Lower lobe of right lung (tissue), 2 donors: ENCODE results near the gene EAPP. TPM values are rescaled to one million over a fixed set of nuclear protein-coding genes. Genes with fewer than 3 reads are reported as not detected.
"Not testable (repeated sequence)": the region's sequence is repeated elsewhere in the genome, so short reads cannot be mapped to it uniquely, and the experiment has no call there.

Experiments used
- ATAC-seq, 2 donors: fragments of 200-7000 bp; cut with Tn5 transposase; one replicate each; pipeline ENCODE4 v1.9.1; 2020 to 2022; ENCODE audit warnings: mild to moderate bottlenecking in 2 of 2, moderate library complexity in 2 of 2
- DNase-seq: peaks from one replicate; pipeline ENCODE4 v3.0.0-alpha.2; 2020
- H3K27ac ChIP-seq: fragments of 200-600 bp; one replicate; pipeline ENCODE4 v1.8.0; 2022
- H3K27me3 ChIP-seq: fragments of 200-600 bp; one replicate; pipeline ENCODE4 v1.8.0; 2022; ENCODE audit warnings: low read depth
- H3K36me3 ChIP-seq: fragments of 200-600 bp; one replicate; pipeline ENCODE4 v1.8.0; 2022; ENCODE audit warnings: mild to moderate bottlenecking
- H3K4me1 ChIP-seq: fragments of 200-600 bp; one replicate; pipeline ENCODE4 v1.8.0; 2022
- H3K4me3 ChIP-seq: fragments of 200-600 bp; one replicate; pipeline ENCODE4 v1.8.0; 2022; ENCODE audit warnings: mild to moderate bottlenecking
- H3K9me3 ChIP-seq: fragments of 200-600 bp; one replicate; pipeline ENCODE4 v1.8.0; 2022
- intact Hi-C: fragments of 100-400 bp; cut with DNase I; formaldehyde crosslinking; loops from one replicate; pipeline ENCODE4 v1.11.0; 2022
- total RNA-seq: library from RNA; stranded (reverse); fragmentation: NEBNext Ultra II Directional; extraction: Animal tissue kit (Norgen Biotek cat#: 25700); gene quantifications from one replicate; pipeline ENCODE4 v1.2.1, GENCODE V29; 2021
- TF ChIP-seq, protein P1 (sequence below): fragments of 200-600 bp; IDR thresholded peaks from one replicate; pipeline ENCODE4 v1.8.0; 2022; ENCODE audit warnings: antibody characterized with exemption, mild to moderate bottlenecking
- donor health status: DM: no; HTN: yes; CAD: no; lungs with severe emphysema.

EAPP gene
- total RNA-seq, 1 donor from 2014 or later = 28.8 TPM

DNA sequence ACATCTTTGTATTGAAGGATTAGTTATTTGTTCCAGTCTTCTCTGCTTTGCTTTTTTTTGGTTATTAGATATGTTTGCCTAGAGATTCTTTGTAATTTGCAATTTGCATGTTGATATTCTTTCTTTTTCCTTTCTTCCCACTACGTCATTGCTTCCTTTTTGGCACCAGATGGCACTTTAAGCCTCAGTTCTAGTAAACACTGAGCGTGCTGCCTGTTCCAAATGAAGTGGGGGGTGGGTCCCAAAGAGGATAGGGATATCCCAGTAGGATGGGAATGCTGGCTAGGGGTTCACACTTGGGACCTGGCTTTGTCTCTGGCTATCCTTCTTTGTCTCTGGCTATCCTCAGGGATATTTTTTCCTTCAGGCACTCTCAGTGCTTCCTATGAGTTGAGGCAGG, 17.0 kb downstream of the EAPP start:
- peaks cover 100% of the 10 kb centered on the region for H3K36me3 ChIP-seq
- no peaks in the 10 kb centered on the region for H3K4me1 ChIP-seq
- no peaks in the 10 kb centered on the region for H3K9me3 ChIP-seq
- TF ChIP-seq, protein P1, sequence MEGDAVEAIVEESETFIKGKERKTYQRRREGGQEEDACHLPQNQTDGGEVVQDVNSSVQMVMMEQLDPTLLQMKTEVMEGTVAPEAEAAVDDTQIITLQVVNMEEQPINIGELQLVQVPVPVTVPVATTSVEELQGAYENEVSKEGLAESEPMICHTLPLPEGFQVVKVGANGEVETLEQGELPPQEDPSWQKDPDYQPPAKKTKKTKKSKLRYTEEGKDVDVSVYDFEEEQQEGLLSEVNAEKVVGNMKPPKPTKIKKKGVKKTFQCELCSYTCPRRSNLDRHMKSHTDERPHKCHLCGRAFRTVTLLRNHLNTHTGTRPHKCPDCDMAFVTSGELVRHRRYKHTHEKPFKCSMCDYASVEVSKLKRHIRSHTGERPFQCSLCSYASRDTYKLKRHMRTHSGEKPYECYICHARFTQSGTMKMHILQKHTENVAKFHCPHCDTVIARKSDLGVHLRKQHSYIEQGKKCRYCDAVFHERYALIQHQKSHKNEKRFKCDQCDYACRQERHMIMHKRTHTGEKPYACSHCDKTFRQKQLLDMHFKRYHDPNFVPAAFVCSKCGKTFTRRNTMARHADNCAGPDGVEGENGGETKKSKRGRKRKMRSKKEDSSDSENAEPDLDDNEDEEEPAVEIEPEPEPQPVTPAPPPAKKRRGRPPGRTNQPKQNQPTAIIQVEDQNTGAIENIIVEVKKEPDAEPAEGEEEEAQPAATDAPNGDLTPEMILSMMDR = no peak
- intact Hi-C loops = no loop called here
- H3K27me3 ChIP-seq = no peaks in the 10 kb centered on the region
- H3K4me3 ChIP-seq = no peak overlapping the region
- ATAC-seq (no peak), DNase-seq (no peak)
- no peak overlapping the region for H3K27ac ChIP-seq

DNA sequence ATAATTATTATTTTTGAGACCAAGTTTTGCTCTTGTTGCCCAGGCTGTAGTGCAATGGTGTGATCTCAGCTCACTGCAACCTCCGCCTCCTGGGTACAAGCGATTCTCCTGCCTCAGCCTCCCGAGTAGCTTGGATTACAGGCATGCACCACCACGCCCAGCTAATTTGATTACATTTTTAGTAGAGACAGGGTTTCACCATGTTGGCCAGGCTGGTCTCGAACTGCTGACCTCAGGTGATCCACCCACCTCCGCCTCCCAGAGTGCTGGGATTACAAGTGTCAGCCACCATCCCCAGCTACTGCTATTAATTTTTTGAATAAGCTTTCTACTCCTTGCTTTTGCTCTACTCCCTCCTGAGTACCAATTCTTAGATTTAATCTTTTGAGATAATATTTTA, 18.4 kb downstream of the EAPP start:
- peaks cover 100% of the 10 kb centered on the region for H3K36me3 ChIP-seq
- intact Hi-C loops, H3K4me1 ChIP-seq, ATAC-seq, H3K9me3 ChIP-seq, H3K4me3 ChIP-seq, H3K27ac ChIP-seq, DNase-seq, H3K27me3 ChIP-seq: not testable (repeated sequence)

DNA sequence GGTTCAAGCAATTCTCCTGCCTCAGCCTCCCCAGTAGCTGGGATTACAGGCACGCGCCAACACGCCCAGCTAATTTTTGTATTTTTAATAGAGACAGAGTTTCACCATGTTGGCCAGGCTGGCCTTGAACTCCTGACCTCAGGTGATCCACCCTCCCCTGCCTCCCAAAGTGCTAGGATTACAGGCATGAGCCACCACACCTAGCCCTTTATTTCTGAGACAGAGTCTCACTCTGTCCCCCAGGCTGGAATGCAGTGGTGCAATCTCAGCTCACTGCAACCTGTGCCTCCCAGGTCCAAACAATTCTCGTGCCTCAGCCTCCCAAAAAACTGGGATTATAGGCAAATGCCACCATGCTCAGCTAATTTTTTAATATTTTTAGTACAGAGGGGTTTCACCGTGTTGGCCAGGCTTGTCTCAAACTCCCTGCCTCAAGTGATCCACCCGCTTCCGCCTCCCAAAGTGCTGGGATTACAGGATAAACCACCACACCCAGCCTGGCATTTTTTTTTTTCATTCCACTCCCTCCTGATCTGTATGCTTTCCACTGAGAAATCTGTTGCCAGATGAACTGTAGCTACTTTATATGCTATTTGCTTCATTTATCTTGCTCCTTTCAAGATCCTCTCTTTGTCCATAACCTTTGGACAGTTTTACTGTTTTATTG, 19.1 kb downstream of the EAPP start:
- H3K27me3 ChIP-seq, intact Hi-C loops, H3K27ac ChIP-seq, ATAC-seq, H3K9me3 ChIP-seq, H3K4me3 ChIP-seq, DNase-seq, H3K4me1 ChIP-seq: not testable (repeated sequence)
- peaks cover 99% of the 10 kb centered on the region for H3K36me3 ChIP-seq

DNA sequence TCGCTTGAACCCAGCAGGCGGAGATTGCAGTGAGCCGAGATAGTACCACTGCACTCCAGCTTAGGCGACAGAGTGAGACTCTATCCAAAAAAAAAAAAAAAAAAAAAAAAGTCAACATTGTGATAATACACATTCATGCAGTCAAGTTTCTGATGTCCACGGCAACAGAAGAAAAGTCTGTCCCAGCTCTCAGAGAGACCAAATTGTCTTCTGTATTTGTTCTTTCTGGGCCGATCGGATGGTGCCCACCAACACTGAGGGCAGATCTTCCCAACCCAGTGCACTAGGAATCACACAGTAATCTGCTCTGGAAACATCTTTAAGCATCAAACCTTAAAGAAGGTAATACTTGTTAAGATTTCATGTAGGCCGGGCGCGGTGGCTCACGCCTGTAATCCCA, 31.6 kb downstream of the EAPP start:
- Histone ChIP-seq H3K27ac (no peak overlapping the region), H3K27me3 (no peaks in the 10 kb centered on the region), H3K36me3 (no peaks in the 10 kb centered on the region), H3K4me3 (no peak overlapping the region), H3K9me3 (no peaks in the 10 kb centered on the region), H3K4me1 (no peaks in the 10 kb centered on the region)
- no peak for ATAC-seq
- intact Hi-C loops = no loop called here
- TF ChIP-seq, protein P1 = no peak
- DNase-seq = no peak

DNA sequence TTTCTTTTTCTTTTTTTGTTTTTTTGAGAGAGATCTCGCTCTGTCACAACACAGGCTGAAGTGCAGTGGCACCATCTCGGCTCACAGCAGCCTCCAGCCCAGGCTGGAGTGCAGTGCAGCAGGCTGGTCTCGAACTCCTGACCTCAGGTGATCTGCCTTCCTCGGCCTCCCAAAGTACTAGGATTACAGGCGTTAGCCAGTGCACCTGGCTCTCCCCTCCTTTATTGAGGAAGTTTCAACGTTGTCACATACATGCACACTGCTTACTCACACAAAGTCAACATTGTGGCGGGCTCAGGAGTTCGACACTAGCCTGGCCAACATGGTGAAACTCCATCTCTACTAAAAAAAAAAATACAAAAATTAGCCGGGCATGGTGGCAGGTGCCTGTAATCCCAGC, 32.0 kb downstream of the EAPP start:
- Histone ChIP-seq H3K27me3 (no peaks in the 10 kb centered on the region), H3K4me3 (no peak overlapping the region), H3K27ac (no peak overlapping the region), H3K36me3 (no peaks in the 10 kb centered on the region), H3K4me1 (no peaks in the 10 kb centered on the region), H3K9me3 (no peaks in the 10 kb centered on the region)
- ATAC-seq (no peak), DNase-seq (no peak)
- TF ChIP-seq, protein P1 = no peak
- intact Hi-C loops = no loop called here

DNA sequence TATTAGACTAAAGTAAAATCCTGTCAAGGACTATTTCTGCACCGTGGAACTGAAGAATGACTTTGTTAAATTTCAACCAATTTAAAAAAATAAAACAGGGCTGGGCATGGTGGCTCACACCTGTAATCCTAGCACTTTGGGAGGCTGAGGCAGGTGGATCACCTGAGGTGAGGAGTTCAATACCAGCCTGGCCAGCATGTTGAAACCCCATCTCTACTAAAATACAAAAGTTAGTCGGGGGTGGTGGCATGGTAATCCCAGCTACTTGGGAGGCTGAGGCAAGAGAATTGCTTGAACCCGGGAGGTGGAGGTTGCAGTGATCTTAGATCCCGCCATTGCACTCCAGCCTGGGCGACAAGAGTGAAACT, 34.4 kb downstream of the EAPP start:
- H3K4me3 ChIP-seq, H3K9me3 ChIP-seq, H3K27me3 ChIP-seq, intact Hi-C loops, DNase-seq, H3K4me1 ChIP-seq, H3K36me3 ChIP-seq, H3K27ac ChIP-seq, ATAC-seq: not testable (repeated sequence)

DNA sequence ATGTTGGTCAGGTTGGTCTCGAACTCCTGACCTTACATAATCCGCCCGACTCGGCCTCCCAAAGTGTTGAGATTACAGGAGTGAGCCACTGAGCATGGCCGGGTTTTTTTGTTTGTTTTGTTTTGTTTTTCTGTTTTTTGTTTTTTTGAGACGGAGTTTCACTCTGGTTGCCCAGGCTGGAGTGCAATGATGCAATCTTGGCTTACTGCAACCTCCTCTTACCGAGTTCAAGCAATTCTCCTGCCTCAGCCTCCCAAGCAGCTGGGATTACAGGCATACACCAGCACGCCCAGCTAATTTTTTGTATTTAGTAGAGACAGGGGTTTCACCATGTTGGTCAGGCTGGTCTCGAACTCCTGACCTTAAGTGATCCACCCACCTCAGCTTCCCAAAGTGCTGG, 35.5 kb downstream of the EAPP start:
- H3K9me3 ChIP-seq, intact Hi-C loops: not testable (repeated sequence)

More for the DNA sequence above, 35.5 kb downstream of the EAPP start:
- ATAC-seq, H3K36me3 ChIP-seq, H3K4me3 ChIP-seq, H3K4me1 ChIP-seq, DNase-seq, H3K27ac ChIP-seq, H3K27me3 ChIP-seq: not testable (repeated sequence)
